ENCODE measurements around the gene CTSC. TPM values are rescaled to one million over a fixed set of nuclear protein-coding genes. Genes with fewer than 3 reads are reported as not detected.
A peak's percentile ranks its signal among the peaks of the same experiment; 100 is the strongest.

Gene CTSC
- total RNA-seq, 4 donors from 2014 or later = 7.0 to 16.7 (median 13.5) TPM

- TF ChIP-seq CTCF (IDR thresholded peaks at IDR 0.05 in 4 of 5, conservative IDR thresholded peaks at IDR 0.05 in 1 of 5) = no peak
- TF ChIP-seq POLR2A (IDR thresholded peaks at IDR 0.05) = no peak
- Histone ChIP-seq H3K36me3 (peaks cover 0 to 7% of the 10 kb centered on the region in 2 donors), H3K27me3 (no peaks in the 10 kb centered on the region), H3K27ac (peak overlapping the region in 1 of 4 donors; percentile 10), H3K4me1 (peaks cover 20 to 34% of the 10 kb centered on the region in 2 donors), H3K4me3 (no peak overlapping the region), H3K9me3 (no peaks in the 10 kb centered on the region)
- ATAC-seq (peak in 1 of 2 donors; percentile 46), DNase-seq (no peak)
- intact Hi-C loops (cut with DNase I; ENCODE audit: low total_unique reads) = loop anchor here (5.0 kb wide), 1 partner anchor 45 kb away; the partner anchor contains the start of gene CTSC
- in situ Hi-C loops (cut with MboI; ENCODE audit: low sequenced_read_pairs in 4 of 4) = no loop called here
Observed at GRCh38 chr11:88292171-88292843, 45.2 kb downstream of the CTSC start.

GRCh38 chr11:88288560-88288959 is 49.0 kb downstream of the CTSC start:
- H3K9me3 ChIP-seq = no peaks in the 10 kb centered on the region
- H3K4me1 ChIP-seq = peaks cover 36 to 56% of the 10 kb centered on the region in 2 donors
- intact Hi-C loops (cut with DNase I; ENCODE audit: low total_unique reads) = no loop called here
- no peak overlapping the region for H3K4me3 ChIP-seq
- H3K36me3 ChIP-seq = no peaks in the 10 kb centered on the region
- ATAC-seq = peak; percentile 70 to 98
- in situ Hi-C loops (cut with MboI; ENCODE audit: low sequenced_read_pairs in 4 of 4) = no loop called here
- TF ChIP-seq CTCF (IDR thresholded peaks at IDR 0.05 in 4 of 5, conservative IDR thresholded peaks at IDR 0.05 in 1 of 5) (no peak), POLR2A (IDR thresholded peaks at IDR 0.05) (no peak)
- no peaks in the 10 kb centered on the region for H3K27me3 ChIP-seq
- no peak for DNase-seq
- peak overlapping the region in 1 of 4 donors; percentile 63 for H3K27ac ChIP-seq

GRCh38 chr11:88284336-88285050 is 53.0 kb downstream of the CTSC start:
- Histone ChIP-seq H3K4me1 (peaks cover 43 to 58% of the 10 kb centered on the region in 2 donors), H3K27ac (peak overlapping the region in 1 of 4 donors; percentile 23), H3K27me3 (no peaks in the 10 kb centered on the region), H3K36me3 (no peaks in the 10 kb centered on the region), H3K4me3 (no peak overlapping the region), H3K9me3 (no peaks in the 10 kb centered on the region)
- in situ Hi-C loops (cut with MboI; ENCODE audit: low sequenced_read_pairs in 4 of 4) = no loop called here
- ATAC-seq (no peak), DNase-seq (no peak)
- intact Hi-C loops (cut with DNase I; ENCODE audit: low total_unique reads) = no loop called here
- no peak for TF ChIP-seq CTCF (IDR thresholded peaks at IDR 0.05 in 4 of 5, conservative IDR thresholded peaks at IDR 0.05 in 1 of 5)
- TF ChIP-seq POLR2A (IDR thresholded peaks at IDR 0.05) = no peak

- no peaks in the 10 kb centered on the region for H3K9me3 ChIP-seq
- no peak for TF ChIP-seq CTCF (IDR thresholded peaks at IDR 0.05 in 4 of 5, conservative IDR thresholded peaks at IDR 0.05 in 1 of 5)
- no peak for TF ChIP-seq POLR2A (IDR thresholded peaks at IDR 0.05)
- H3K36me3 ChIP-seq = no peaks in the 10 kb centered on the region
- no peak overlapping the region for H3K4me3 ChIP-seq
- peak in 1 of 2 donors; percentile 76 for ATAC-seq
- in situ Hi-C loops (cut with MboI; ENCODE audit: low sequenced_read_pairs in 4 of 4) (no loop called here), intact Hi-C loops (cut with DNase I; ENCODE audit: low total_unique reads) (no loop called here)
- peak overlapping the region in 1 of 4 donors; percentile 35 for H3K27ac ChIP-seq
- H3K4me1 ChIP-seq = peaks cover 41 to 44% of the 10 kb centered on the region in 2 donors
- no peaks in the 10 kb centered on the region for H3K27me3 ChIP-seq
- no peak for DNase-seq
Observed at GRCh38 chr11:88282747-88283515, 54.6 kb downstream of the CTSC start.
